Activated CD4-positive, alpha-beta T cell treated with anti-CD3 and anti-CD28 coated beads, Interleukin-2, amount 10 ng/mL, durations not matched to agents 7 days and 5 days (primary cell): ENCODE measurements around the gene LNPEP. TPM values are rescaled to one million over a fixed set of nuclear protein-coding genes. Genes with fewer than 3 reads are reported as not detected.

ENCODE experiments used
- CTCF ChIA-PET: fragments of 350-600 bp; sonication (Branson Sonifier 250); formaldehyde crosslinking; loops from one replicate; lab custom pipeline; 2021; ENCODE audit warnings: antibody characterized with exemption; lab: Charles Lee
- POLR2A ChIA-PET: fragments of 350-600 bp; sonication (Branson Sonifier 250); formaldehyde crosslinking; loops from one replicate; lab custom pipeline; 2021; ENCODE audit warnings: antibody characterized with exemption; lab: Charles Lee
- DNase-seq: peaks from one replicate; pipeline ENCODE4 v3.0.0-alpha.2; 2020
- H3K27ac Mint-ChIP-seq: one replicate; pipeline ENCODE4 v1.8.0; 2021; ENCODE audit warnings: mild to moderate bottlenecking, moderate library complexity, mixed read lengths
- H3K27me3 Mint-ChIP-seq: one replicate; pipeline ENCODE4 v1.8.0; 2021; ENCODE audit warnings: mixed read lengths
- H3K36me3 Mint-ChIP-seq: one replicate; pipeline ENCODE4 v1.8.0; 2021; ENCODE audit warnings: low read depth, mixed read lengths
- H3K4me1 Mint-ChIP-seq: one replicate; pipeline ENCODE4 v1.8.0; 2021; ENCODE audit warnings: mixed read lengths
- H3K4me3 Mint-ChIP-seq: one replicate; pipeline ENCODE4 v1.8.0; 2021; ENCODE audit warnings: mild to moderate bottlenecking, moderate library complexity, mixed read lengths
- H3K9me3 Mint-ChIP-seq: one replicate; pipeline ENCODE4 v1.8.0; 2021; ENCODE audit warnings: mixed read lengths
- total RNA-seq, 2 experiments: library from RNA; stranded (reverse); gene quantifications; one replicate each; pipeline ENCODE4 v1.2.3, GENCODE V29; 2021

Gene LNPEP
- total RNA-seq, 2 experiments from 2014 or later, result 91.4 to 97.2 TPM

DNA sequence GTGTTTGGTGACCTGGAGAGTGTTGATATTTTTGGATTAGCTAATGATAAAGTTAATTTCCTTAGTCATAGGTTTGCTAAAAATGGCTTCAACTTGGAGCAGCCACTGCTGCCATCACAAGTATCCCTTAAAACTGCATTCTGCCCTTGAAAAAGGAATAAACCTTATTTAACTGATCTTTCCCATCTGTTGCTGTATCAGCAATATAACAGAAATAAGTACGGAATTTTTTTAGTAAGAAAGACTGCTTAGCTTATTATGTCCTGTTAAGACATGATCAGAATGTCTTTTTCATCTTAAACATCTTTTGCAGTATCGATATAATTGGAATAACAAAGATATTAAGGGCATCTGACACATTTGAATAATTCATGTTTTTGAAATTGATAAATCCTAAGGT lies 75.7 kb downstream of the LNPEP start:
- Mint-ChIP-seq H3K4me1 (peaks cover 13% of the 10 kb centered on the region), H3K36me3 (peaks cover 62% of the 10 kb centered on the region), H3K9me3 (no peaks in the 10 kb centered on the region), H3K27me3 (no peaks in the 10 kb centered on the region), H3K4me3 (no peak overlapping the region), H3K27ac (no peak overlapping the region)
- no peak for DNase-seq
- POLR2A ChIA-PET, result no interaction called here
- CTCF ChIA-PET, result interaction anchor here (0.7 to 1.3 kb wide), 4 partner anchors 10 to 137 kb away, joined by 3 read pairs; no protein-coding TSS in a partner anchor

DNA sequence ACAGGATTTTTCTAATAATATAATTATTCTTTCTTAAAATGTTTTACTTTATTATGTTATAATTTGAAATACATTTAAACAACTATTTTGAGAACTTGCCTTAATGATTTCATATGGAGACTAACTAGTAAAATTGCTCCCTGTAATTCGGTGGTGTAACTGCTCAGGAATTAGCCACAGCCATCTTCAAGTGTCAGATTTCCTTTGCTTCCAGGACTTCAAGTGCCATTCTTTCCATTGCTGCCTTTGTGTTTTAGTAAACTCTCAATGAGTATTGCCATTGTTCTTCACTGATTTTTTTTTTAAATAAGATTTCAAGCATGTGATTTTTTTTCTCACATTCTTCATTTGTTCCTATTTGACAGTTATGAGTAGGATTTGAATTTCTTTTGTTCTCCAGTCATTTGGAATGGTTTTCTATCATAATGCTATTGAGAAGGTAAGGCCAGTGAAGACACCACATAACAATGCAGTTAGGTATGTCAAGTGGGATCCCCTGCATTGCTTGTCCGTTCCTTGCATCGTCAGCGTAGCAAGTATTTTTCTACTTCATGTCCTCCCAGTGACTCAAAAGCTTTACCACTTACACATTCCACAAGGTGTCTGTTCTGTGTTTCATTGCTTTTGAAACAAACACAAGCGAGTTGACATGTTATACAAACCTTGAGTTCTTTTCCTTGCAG lies 83.7 kb downstream of the LNPEP start:
- Mint-ChIP-seq H3K36me3 (peaks cover 75% of the 10 kb centered on the region), H3K9me3 (no peaks in the 10 kb centered on the region), H3K27me3 (no peaks in the 10 kb centered on the region), H3K4me1 (peaks cover 32% of the 10 kb centered on the region), H3K4me3 (no peak overlapping the region), H3K27ac (no peak overlapping the region)
- ChIA-PET POLR2A (no interaction called here), CTCF (interaction anchor here (1.2 kb wide), 1 partner anchor 28 kb away, joined by 3 read pairs; no protein-coding TSS in a partner anchor)
- no peak for DNase-seq

DNA sequence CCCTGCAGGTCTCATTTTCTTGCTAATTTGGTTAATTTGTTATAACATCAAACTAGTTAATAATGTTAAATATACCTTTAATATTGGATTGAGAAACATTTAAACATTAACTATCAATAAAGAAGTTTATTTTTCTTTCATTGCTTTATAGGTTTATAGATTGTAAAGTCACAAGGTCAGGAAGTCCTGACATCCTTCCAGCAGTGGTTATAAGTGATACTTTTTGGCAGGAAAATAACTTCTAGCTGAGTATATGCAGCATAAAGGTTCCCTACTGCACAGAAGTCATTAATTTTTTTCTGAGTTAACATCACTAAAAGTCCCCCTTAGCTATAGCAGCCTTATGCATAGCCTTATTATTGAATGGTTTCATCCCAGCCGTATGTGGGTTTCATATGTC lies 85.5 kb downstream of the LNPEP start:
- no peak overlapping the region for H3K4me3 Mint-ChIP-seq
- CTCF ChIA-PET, result interaction anchor here (0.7 kb wide), 1 partner anchor 10 kb away, joined by 3 read pairs; no protein-coding TSS in a partner anchor

DNA sequence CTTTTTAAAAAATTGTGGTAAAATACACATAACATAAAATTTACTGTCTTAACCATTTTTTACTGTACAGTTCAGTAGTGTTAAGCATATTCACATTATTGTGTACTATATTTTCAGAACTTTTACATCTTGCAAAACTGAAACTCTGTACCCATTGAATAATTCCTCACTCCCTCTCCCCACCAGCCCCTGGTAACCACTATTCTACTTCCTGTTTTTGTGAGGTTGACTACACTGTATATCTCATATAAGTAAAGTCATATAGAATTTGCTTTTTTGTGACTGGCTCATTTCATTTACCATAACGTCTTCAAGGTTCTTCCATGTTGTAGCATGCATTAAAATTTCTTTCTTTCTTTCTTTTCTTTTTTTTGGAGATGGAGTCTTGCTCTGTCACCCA lies 87.0 kb downstream of the LNPEP start:
- Mint-ChIP-seq H3K4me1 (peaks cover 32% of the 10 kb centered on the region), H3K27me3 (no peaks in the 10 kb centered on the region), H3K4me3 (no peak overlapping the region), H3K9me3 (no peaks in the 10 kb centered on the region), H3K27ac (peak overlapping the region; percentile 79), H3K36me3 (peaks cover 67% of the 10 kb centered on the region)
- CTCF ChIA-PET, result interaction anchor here (1.5 to 1.8 kb wide), 2 partner anchors 12 to 25 kb away, joined by 4 to 5 read pairs; no protein-coding TSS in a partner anchor
- DNase-seq, result peak; percentile 21
- POLR2A ChIA-PET, result no interaction called here

More for the DNA sequence above, 85.5 kb downstream of the LNPEP start:
- Mint-ChIP-seq H3K27ac (no peak overlapping the region), H3K36me3 (peaks cover 70% of the 10 kb centered on the region), H3K9me3 (no peaks in the 10 kb centered on the region), H3K27me3 (no peaks in the 10 kb centered on the region), H3K4me1 (peaks cover 32% of the 10 kb centered on the region)
- POLR2A ChIA-PET, result no interaction called here
- no peak for DNase-seq

DNA sequence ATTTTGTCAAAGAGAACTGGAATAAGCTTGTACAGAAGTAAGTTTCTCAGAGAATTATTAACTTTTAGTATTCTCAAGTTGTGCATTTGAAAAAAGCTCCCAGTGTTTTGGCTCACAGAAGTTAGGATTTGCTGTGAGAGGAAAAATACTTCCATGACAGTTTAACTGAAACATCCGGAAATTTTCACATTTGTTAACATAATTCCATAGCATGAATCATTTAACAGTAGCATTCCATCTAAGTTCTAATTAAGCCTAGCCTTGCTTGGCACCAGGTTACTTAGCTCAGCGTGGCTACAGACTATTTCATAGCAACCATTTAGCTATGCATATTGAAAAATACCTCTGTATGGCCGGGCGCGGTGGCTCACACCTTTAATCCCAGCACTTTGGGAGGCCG lies 90.8 kb downstream of the LNPEP start:
- Mint-ChIP-seq H3K36me3 (peaks cover 74% of the 10 kb centered on the region), H3K9me3 (no peaks in the 10 kb centered on the region), H3K4me3 (no peak overlapping the region), H3K4me1 (peaks cover 16% of the 10 kb centered on the region), H3K27me3 (no peaks in the 10 kb centered on the region), H3K27ac (no peak overlapping the region)
- no peak for DNase-seq
- ChIA-PET POLR2A (no interaction called here), CTCF (interaction anchor here (0.8 kb wide), 1 partner anchor 16 kb away, joined by 3 read pairs; no protein-coding TSS in a partner anchor)

DNA sequence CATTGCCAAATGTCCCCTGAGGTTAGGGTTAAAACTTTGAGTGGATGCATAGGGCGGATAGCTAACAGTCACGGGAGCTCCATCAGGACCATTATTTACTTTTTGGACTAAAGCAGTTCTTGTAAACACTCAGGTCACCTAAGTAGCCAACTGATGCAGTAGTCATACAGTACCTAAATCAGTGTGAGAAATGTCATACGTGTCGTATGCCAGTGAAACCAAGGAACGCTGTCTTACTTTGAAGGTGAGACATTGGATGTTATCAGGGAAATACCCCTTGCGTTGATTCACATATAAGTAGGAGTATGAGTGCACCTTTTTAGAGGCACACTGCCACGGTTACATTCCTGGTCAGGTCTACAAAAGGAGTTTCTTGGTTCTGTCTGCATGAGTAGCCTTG lies 101.9 kb downstream of the LNPEP start:
- POLR2A ChIA-PET, result no interaction called here
- Mint-ChIP-seq H3K9me3 (no peaks in the 10 kb centered on the region), H3K4me1 (no peaks in the 10 kb centered on the region), H3K27ac (no peak overlapping the region), H3K27me3 (no peaks in the 10 kb centered on the region), H3K36me3 (peaks cover 33% of the 10 kb centered on the region), H3K4me3 (no peak overlapping the region)
- CTCF ChIA-PET, result no interaction called here
- DNase-seq, result no peak

DNA sequence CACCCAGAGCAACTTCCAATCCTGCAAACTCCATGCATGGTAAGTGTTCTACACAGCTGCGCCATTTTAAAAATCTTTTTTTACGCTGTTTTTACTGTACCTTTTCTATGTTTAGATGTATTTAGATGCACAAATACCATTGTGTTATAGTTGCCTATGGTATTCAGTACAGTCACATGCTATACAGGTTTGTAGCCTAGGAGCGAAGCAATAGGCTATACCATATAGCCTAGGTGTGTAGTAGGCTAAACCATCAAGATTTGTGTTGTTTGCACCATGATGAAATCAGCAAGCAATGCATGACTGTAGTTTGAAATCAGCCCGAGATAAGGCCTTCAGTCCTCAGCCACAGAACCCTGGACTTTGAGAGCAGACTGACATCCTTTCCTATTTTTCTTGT lies 105.4 kb downstream of the LNPEP start:
- no peak overlapping the region for H3K4me3 Mint-ChIP-seq
- H3K9me3 Mint-ChIP-seq, result no peaks in the 10 kb centered on the region
- no peak overlapping the region for H3K27ac Mint-ChIP-seq
- H3K4me1 Mint-ChIP-seq, result no peaks in the 10 kb centered on the region
- no peak for DNase-seq
- peaks cover 3% of the 10 kb centered on the region for H3K27me3 Mint-ChIP-seq
- ChIA-PET POLR2A (no interaction called here), CTCF (no interaction called here)
- H3K36me3 Mint-ChIP-seq, result peaks cover 13% of the 10 kb centered on the region

DNA sequence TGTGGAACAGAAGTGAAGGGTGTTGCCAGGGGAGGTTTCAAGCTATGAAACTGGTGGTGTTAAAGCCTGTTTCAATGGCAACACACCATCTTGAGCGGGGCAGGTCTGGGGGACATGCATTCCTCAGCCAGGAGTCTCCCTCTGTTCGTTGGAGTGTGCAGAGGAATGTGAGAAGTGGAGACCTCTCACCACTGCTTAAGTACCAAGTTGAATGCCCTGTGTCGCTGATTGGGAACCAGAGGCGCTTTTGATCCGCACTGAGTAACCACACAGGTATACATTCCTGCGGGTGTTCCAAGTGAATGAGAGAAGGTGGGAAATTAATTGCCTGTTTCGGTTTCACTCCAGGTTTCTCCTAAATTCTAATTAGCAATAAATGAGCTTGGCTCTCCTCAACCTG lies 107.1 kb downstream of the LNPEP start:
- ChIA-PET CTCF (interaction anchor here (1.3 kb wide), 1 partner anchor 17 kb away, joined by 3 read pairs; no protein-coding TSS in a partner anchor), POLR2A (no interaction called here)
- H3K4me1 Mint-ChIP-seq, result no peaks in the 10 kb centered on the region
- H3K9me3 Mint-ChIP-seq, result no peaks in the 10 kb centered on the region
- no peak overlapping the region for H3K27ac Mint-ChIP-seq
- H3K36me3 Mint-ChIP-seq, result peaks cover 7% of the 10 kb centered on the region
- H3K27me3 Mint-ChIP-seq, result peaks cover 3% of the 10 kb centered on the region
- no peak overlapping the region for H3K4me3 Mint-ChIP-seq
- no peak for DNase-seq

DNA sequence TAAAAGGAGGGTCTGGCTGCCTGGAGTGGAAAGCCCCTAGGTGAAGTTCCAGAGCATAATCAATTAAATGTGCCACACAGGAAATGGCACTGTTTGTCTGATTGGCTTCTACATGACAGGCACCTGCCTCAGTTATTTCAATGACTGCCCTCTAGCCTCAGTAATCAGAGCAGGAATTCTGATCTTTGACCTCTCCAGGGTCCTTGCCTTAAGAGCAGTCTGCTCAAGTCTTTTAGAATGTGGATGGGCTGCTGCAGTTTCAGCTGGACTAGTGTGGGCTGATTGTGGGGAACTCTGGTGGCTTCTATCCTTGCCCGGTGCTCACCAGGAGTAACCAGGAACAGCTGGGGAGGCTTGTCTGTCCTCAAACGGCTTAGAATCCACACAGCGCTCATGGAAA lies 107.6 kb downstream of the LNPEP start:
- no peak for DNase-seq
- peaks cover 6% of the 10 kb centered on the region for H3K36me3 Mint-ChIP-seq
- H3K27me3 Mint-ChIP-seq, result peaks cover 3% of the 10 kb centered on the region
- H3K4me3 Mint-ChIP-seq, result no peak overlapping the region
- no peaks in the 10 kb centered on the region for H3K9me3 Mint-ChIP-seq
- CTCF ChIA-PET, result interaction anchor here (1.3 kb wide), 1 partner anchor 16 kb away, joined by 3 read pairs; no protein-coding TSS in a partner anchor
- H3K27ac Mint-ChIP-seq, result peak overlapping the region; percentile 13
- POLR2A ChIA-PET, result no interaction called here
- no peaks in the 10 kb centered on the region for H3K4me1 Mint-ChIP-seq

DNA sequence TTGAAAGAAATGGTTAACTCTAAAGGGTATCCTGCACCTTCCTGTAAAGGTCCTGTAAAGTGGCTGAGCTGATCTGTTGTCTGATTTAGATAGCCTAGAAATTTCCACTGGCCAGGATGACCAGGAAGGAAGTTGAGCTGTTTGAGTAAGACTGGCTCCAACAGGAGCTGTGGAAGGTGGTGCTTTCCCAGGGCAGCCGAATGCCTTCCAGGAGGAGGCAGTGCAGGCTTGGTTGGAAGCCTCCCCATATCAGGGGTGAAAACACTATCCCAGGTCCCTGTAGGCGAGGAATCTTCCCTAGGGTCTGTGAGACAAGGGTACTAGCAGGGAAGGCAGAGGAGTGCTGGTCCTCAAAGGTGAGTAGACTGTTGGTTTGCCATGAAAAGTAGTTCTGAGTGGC lies 108.2 kb downstream of the LNPEP start:
- H3K36me3 Mint-ChIP-seq, result peaks cover 2% of the 10 kb centered on the region
- no peak overlapping the region for H3K4me3 Mint-ChIP-seq
- H3K27me3 Mint-ChIP-seq, result peaks cover 3% of the 10 kb centered on the region
- ChIA-PET POLR2A (interaction anchor here (0.6 kb wide), 1 partner anchor 236 kb away, joined by 6 read pairs; no protein-coding TSS in a partner anchor), CTCF (interaction anchor here (0.6 to 1.3 kb wide), 2 partner anchors 16 to 117 kb away, joined by 3 read pairs; no protein-coding TSS in a partner anchor)
- no peaks in the 10 kb centered on the region for H3K4me1 Mint-ChIP-seq
- no peak overlapping the region for H3K27ac Mint-ChIP-seq
- no peaks in the 10 kb centered on the region for H3K9me3 Mint-ChIP-seq
- no peak for DNase-seq

DNA sequence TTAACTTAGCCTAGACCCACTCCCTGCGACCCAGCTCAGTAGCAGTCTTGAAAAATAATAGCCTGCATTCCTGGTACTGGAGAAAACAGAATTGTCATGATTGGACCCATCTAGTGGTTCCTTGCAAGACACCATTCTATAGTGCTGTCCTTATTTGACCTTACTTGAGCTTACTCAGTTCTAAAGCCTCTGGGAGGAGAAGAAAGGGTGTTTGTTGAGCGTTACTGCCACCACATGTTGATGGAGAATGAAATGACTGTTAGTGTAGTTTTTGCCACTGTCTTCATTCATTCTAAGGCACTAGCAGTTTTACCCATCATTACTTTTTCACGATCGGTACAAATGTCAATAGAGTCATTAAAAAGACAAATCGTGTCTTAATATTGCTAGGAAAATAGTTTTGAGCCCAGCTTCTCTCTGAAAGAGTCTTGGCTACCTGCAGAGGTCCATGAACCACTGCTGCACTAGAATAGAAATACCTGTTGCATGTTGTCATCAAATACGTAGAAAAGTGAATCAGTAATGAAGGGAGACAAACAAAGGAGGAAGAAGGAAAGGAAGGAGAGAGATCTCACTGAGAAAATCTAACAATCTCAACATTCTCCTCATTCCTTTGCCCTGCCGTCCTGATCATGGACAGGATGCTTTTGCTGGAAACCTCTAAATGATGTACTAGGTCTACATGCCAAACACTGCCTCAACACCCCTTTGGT lies 110.5 kb downstream of the LNPEP start:
- Mint-ChIP-seq H3K4me3 (no peak overlapping the region), H3K9me3 (peaks cover 8% of the 10 kb centered on the region), H3K27me3 (peaks cover 11% of the 10 kb centered on the region), H3K27ac (no peak overlapping the region), H3K4me1 (peaks cover 8% of the 10 kb centered on the region), H3K36me3 (no peaks in the 10 kb centered on the region)
- DNase-seq, result no peak
- CTCF ChIA-PET, result interaction anchor here (1.0 to 2.4 kb wide), 2 partner anchors 13 to 232 kb away, joined by 3 to 13 read pairs; no protein-coding TSS in a partner anchor
- POLR2A ChIA-PET, result no interaction called here

DNA sequence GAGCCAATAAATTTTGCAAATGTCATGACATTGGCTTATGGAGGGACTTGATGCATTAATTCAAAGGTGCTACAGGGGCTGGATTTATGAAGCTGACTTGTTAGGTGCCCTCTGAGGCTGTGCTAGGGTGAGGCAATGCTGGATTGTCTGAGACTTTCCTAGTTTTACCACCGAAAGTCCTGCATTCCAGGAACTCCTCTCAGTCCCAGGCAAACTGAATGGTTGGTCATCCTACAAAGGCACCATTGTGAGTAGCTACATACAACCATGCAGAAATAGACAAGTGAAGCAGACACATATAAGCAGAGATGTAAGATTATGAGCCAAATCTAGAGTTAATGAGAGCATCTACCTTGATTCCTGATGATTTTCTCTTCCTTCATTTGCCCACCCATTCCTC lies 111.2 kb downstream of the LNPEP start:
- CTCF ChIA-PET, result interaction anchor here (0.6 to 2.4 kb wide), 3 partner anchors 12 to 305 kb away, joined by 3 to 13 read pairs (median 5); no protein-coding TSS in a partner anchor
- POLR2A ChIA-PET, result no interaction called here
- Mint-ChIP-seq H3K27me3 (peaks cover 15% of the 10 kb centered on the region), H3K27ac (no peak overlapping the region), H3K9me3 (peaks cover 8% of the 10 kb centered on the region), H3K4me3 (no peak overlapping the region), H3K36me3 (no peaks in the 10 kb centered on the region), H3K4me1 (peaks cover 8% of the 10 kb centered on the region)
- no peak for DNase-seq

DNA sequence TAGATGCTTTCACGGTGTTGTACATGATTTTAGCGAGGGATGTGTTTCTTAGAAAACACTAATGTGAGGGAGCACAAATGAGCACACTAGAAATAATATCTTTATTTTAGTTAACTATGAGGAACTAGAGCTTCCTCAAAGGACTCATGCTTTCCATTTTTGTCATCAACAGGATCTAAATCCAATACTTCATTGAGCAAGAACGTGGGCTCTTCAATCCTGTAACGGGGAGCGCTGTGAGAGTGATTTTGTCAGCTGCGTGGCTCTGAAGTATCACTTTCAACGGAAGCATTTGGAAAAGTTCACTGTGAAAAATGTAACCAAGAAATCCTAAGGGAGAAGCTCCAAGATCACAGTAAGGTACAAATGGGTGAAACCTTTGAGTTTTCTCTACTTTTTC lies 113.3 kb downstream of the LNPEP start:
- no peak overlapping the region for H3K4me3 Mint-ChIP-seq
- POLR2A ChIA-PET, result no interaction called here
- no peak overlapping the region for H3K27ac Mint-ChIP-seq
- CTCF ChIA-PET, result interaction anchor here (1.1 to 1.4 kb wide), 3 partner anchors 10 to 109 kb away, joined by 3 to 4 read pairs (median 3); no protein-coding TSS in a partner anchor
- H3K4me1 Mint-ChIP-seq, result peaks cover 8% of the 10 kb centered on the region
- peaks cover 8% of the 10 kb centered on the region for H3K9me3 Mint-ChIP-seq
- DNase-seq, result no peak
- H3K36me3 Mint-ChIP-seq, result no peaks in the 10 kb centered on the region
- H3K27me3 Mint-ChIP-seq, result peaks cover 34% of the 10 kb centered on the region
